Suppressor macrophage treated with lipopolysaccharide for 4 hours (primary cell): ENCODE measurements around the gene KCNIP2.

Experiments used
- DNase-seq: peaks from one replicate; pipeline ENCODE4 v3.0.0-alpha.2; 2020

Gene KCNIP2

GRCh38 chr10:101851411-101852116 lies 8.0 kb upstream of the KCNIP2 start:
- DNase-seq: no peak

- DNase-seq: no peak
Measured at GRCh38 chr10:101850749-101851148, 7.1 kb upstream of the KCNIP2 start.

GRCh38 chr10:101848894-101849351 lies 5.3 kb upstream of the KCNIP2 start:
- DNase-seq: peak; percentile 47

- DNase-seq: peak; percentile 57
Measured at GRCh38 chr10:101848408-101848807, 4.8 kb upstream of the KCNIP2 start.

GRCh38 chr10:101845893-101846292 lies 2.3 kb upstream of the KCNIP2 start:
- no peak for DNase-seq

- no peak for DNase-seq
Measured at GRCh38 chr10:101841826-101842225, 1.8 kb downstream of the KCNIP2 start.

- peak; percentile 88 for DNase-seq
Measured at GRCh38 chr10:101840741-101841453, 2.7 kb downstream of the KCNIP2 start.

GRCh38 chr10:101840102-101840684 lies 3.4 kb downstream of the KCNIP2 start:
- no peak for DNase-seq

GRCh38 chr10:101839416-101840063 lies 4.1 kb downstream of the KCNIP2 start:
- peak; percentile 64 for DNase-seq

GRCh38 chr10:101839002-101839401 lies 4.6 kb downstream of the KCNIP2 start:
- no peak for DNase-seq

GRCh38 chr10:101838416-101838970 lies 5.1 kb downstream of the KCNIP2 start:
- no peak for DNase-seq

GRCh38 chr10:101837748-101838147 lies 5.9 kb downstream of the KCNIP2 start:
- no peak for DNase-seq

- DNase-seq: no peak
Measured at GRCh38 chr10:101835362-101835761, 8.2 kb downstream of the KCNIP2 start.

- peak; percentile 56 for DNase-seq
Measured at GRCh38 chr10:101834341-101834740, 9.3 kb downstream of the KCNIP2 start.

- DNase-seq: no peak
Measured at GRCh38 chr10:101833466-101833865, 10.1 kb downstream of the KCNIP2 start.

- no peak for DNase-seq
Measured at GRCh38 chr10:101832325-101832771, 11.3 kb downstream of the KCNIP2 start.

- no peak for DNase-seq
Measured at GRCh38 chr10:101831169-101831811, 12.3 kb downstream of the KCNIP2 start.

- peak; percentile 82 for DNase-seq
Measured at GRCh38 chr10:101830322-101831168, 13.1 kb downstream of the KCNIP2 start.

GRCh38 chr10:101829561-101830315 lies 13.9 kb downstream of the KCNIP2 start:
- no peak for DNase-seq

GRCh38 chr10:101828766-101829551 lies 14.6 kb downstream of the KCNIP2 start:
- no peak for DNase-seq
